NT2/D1 (cell line): ENCODE results near the gene CCDC188.

Source experiments
- DNase-seq: peaks from one replicate; pipeline ENCODE4 v3.0.0-alpha.2; 2011; ENCODE audit warnings: low read depth, low spot score
- H3K27me3 ChIP-seq: 2 replicates; pipeline ENCODE4 v1.6.0; 2011; ENCODE audit warnings: mild to moderate bottlenecking; ENCODE audit not compliant: insufficient read length, insufficient read depth
- H3K36me3 ChIP-seq: 2 replicates; pipeline ENCODE4 v1.6.1; 2011; ENCODE audit warnings: mild to moderate bottlenecking, low read length, mixed read lengths; ENCODE audit not compliant: insufficient read depth, insufficient read length
- H3K4me1 ChIP-seq: 2 replicates; pipeline ENCODE4 v1.5.1; 2011; ENCODE audit not compliant: insufficient read depth, insufficient read length
- H3K4me3 ChIP-seq: 2 replicates; pipeline ENCODE4 v1.5.1; 2011; ENCODE audit warnings: low read depth; ENCODE audit not compliant: insufficient read length
- H3K9ac ChIP-seq: 2 replicates; pipeline ENCODE4 v1.6.0; 2011; ENCODE audit warnings: low read depth; ENCODE audit not compliant: insufficient read length
- H3K9me3 ChIP-seq: 2 replicates; pipeline ENCODE4 v1.5.1; 2011; ENCODE audit warnings: mild to moderate bottlenecking, low read length; ENCODE audit not compliant: insufficient read depth
- SUZ12 ChIP-seq: IDR thresholded peaks from 2 replicates; pipeline ENCODE4 v1.6.1; 2011; ENCODE audit not compliant: insufficient read length, insufficient read depth; ENCODE audit errors: extremely low read depth
- YY1 ChIP-seq: IDR thresholded peaks from 2 replicates; pipeline ENCODE4 v1.6.1; 2011; ENCODE audit not compliant: insufficient read length, insufficient read depth
- ZNF274 ChIP-seq: IDR thresholded peaks from 2 replicates; pipeline ENCODE4 v1.6.1; 2011; ENCODE audit warnings: mild to moderate bottlenecking, low read depth, low read length

Gene CCDC188

GRCh38 chr22:20150381-20151275, at the start of gene CCDC188:
TSS of gene CCDC188 (minus strand) at chr22:20151055. CDS start at chr22:20150986, 69 bp downstream.
- H3K9ac ChIP-seq, result no peak within 1 kb of the TSS
- peaks cover 3% of the 10 kb centered on the region for H3K36me3 ChIP-seq
- H3K27me3 ChIP-seq, result no peaks in the 10 kb centered on the region
- DNase-seq, result no peak
- peaks cover 7% of the 10 kb centered on the region for H3K4me1 ChIP-seq
- H3K4me3 ChIP-seq, result no peak within 1 kb of the TSS
- H3K9me3 ChIP-seq, result no peaks in the 10 kb centered on the region
- TF ChIP-seq YY1, result no peak
- TF ChIP-seq SUZ12, result no peak
- no peak for TF ChIP-seq ZNF274

- no peaks in the 10 kb centered on the region for H3K36me3 ChIP-seq
- H3K4me1 ChIP-seq, result peaks cover 20% of the 10 kb centered on the region
- no peaks in the 10 kb centered on the region for H3K9me3 ChIP-seq
- TF ChIP-seq YY1 (no peak), ZNF274 (no peak), SUZ12 (no peak)
- no peak overlapping the region for H3K9ac ChIP-seq
- DNase-seq, result no peak
- peaks cover 43% of the 10 kb centered on the region for H3K27me3 ChIP-seq
- H3K4me3 ChIP-seq, result no peak overlapping the region
These were observed 49.1 kb upstream of the CCDC188 start for GRCh38 chr22:20199906-20200305.

GRCh38 chr22:20199413-20199842, 48.6 kb upstream of the CCDC188 start:
- Histone ChIP-seq H3K36me3 (no peaks in the 10 kb centered on the region), H3K27me3 (peaks cover 43% of the 10 kb centered on the region), H3K9ac (no peak overlapping the region), H3K4me1 (peaks cover 19% of the 10 kb centered on the region), H3K4me3 (no peak overlapping the region), H3K9me3 (no peaks in the 10 kb centered on the region)
- TF ChIP-seq YY1 (no peak), SUZ12 (no peak), ZNF274 (no peak)
- no peak for DNase-seq

GRCh38 chr22:20198557-20199319, 47.9 kb upstream of the CCDC188 start:
- DNase-seq, result no peak
- H3K27me3 ChIP-seq, result peaks cover 43% of the 10 kb centered on the region

GRCh38 chr22:20197407-20198030, 46.7 kb upstream of the CCDC188 start:
- Histone ChIP-seq H3K9ac (no peak overlapping the region), H3K4me3 (no peak overlapping the region), H3K9me3 (no peaks in the 10 kb centered on the region), H3K4me1 (peaks cover 3% of the 10 kb centered on the region), H3K36me3 (no peaks in the 10 kb centered on the region), H3K27me3 (peaks cover 41% of the 10 kb centered on the region)
- no peak for TF ChIP-seq ZNF274
- no peak for TF ChIP-seq YY1
- TF ChIP-seq SUZ12, result no peak
- DNase-seq, result no peak

More at GRCh38 chr22:20198557-20199319, 47.9 kb upstream of the CCDC188 start:
- H3K4me3 ChIP-seq, result no peak overlapping the region
- H3K9ac ChIP-seq, result no peak overlapping the region
- no peak for TF ChIP-seq ZNF274
- no peak for TF ChIP-seq SUZ12
- TF ChIP-seq YY1, result no peak
- H3K9me3 ChIP-seq, result no peaks in the 10 kb centered on the region
- no peaks in the 10 kb centered on the region for H3K36me3 ChIP-seq
- peaks cover 12% of the 10 kb centered on the region for H3K4me1 ChIP-seq

GRCh38 chr22:20196094-20196842, 45.4 kb upstream of the CCDC188 start:
- TF ChIP-seq ZNF274, result no peak
- TF ChIP-seq SUZ12, result no peak
- no peak for TF ChIP-seq YY1
- Histone ChIP-seq H3K36me3 (no peaks in the 10 kb centered on the region), H3K27me3 (peaks cover 31% of the 10 kb centered on the region), H3K4me1 (peaks cover 3% of the 10 kb centered on the region), H3K9ac (peak overlapping the region; percentile 21), H3K4me3 (no peak overlapping the region), H3K9me3 (no peaks in the 10 kb centered on the region)
- DNase-seq, result no peak
